HepG2 (cell line): ENCODE data around the gene RASSF8. TPM values are rescaled to one million over a fixed set of nuclear protein-coding genes. Genes with fewer than 3 reads are reported as not detected.

ENCODE experiments used
- ATAC-seq: fragments of 200-7000 bp; cut with Tn5 transposase; 3 replicates; pipeline ENCODE4 v1.9.1; 2020; ENCODE audit warnings: mild to moderate bottlenecking, moderate library complexity
- BruUV-seq: library from RNA; stranded (reverse); fragments of 400-500 nt; replicated peaks from 2 replicates; lab custom pipeline; 2021; lab: Mats Ljungman, UMichigan
- CTCF ChIA-PET: fragments of 300-600 bp; formaldehyde crosslinking; extraction: SDS; loops from one replicate; lab custom pipeline; 2021; ENCODE audit warnings: low total read pairs, inconsistent platforms, low intra/inter-chr PET ratio; lab: Yijun Ruan, JAX
- POLR2A ChIA-PET: fragments of 350-600 bp; sonication (Branson Sonifier 250); formaldehyde crosslinking; loops from one replicate; lab custom pipeline; 2020; ENCODE audit warnings: antibody characterized with exemption, inconsistent platforms; lab: Yijun Ruan, JAX
- DNase-seq: peaks from one replicate; pipeline ENCODE4 v3.0.0-alpha.2; 2015; ENCODE audit warnings: low spot score
- FAIRE-seq: peaks from 3 replicates; lab custom pipeline; 2011; peaks lifted over from hg19 to GRCh38; lab: Jason Lieb, UNC
- H2AFZ ChIP-seq: one replicate; pipeline ENCODE4 v1.6.1; 2011; ENCODE audit warnings: low read length, inconsistent platforms
- H3K27ac ChIP-seq: fragments of 300-600 bp; 3 replicates; pipeline ENCODE4 v1.8.0; 2011; ENCODE audit warnings: mixed run types, mild to moderate bottlenecking, mixed read lengths, low read length, inconsistent platforms; ENCODE audit not compliant: insufficient read depth; ENCODE audit errors: extremely low read length
- H3K27me3 ChIP-seq, 2 experiments: fragments of 200-600 bp in 1 of 2; 2 replicates in 1 of 2; 3 replicates in 1 of 2; pipeline versions ENCODE4 v1.6.0 to v1.8.0; 2011; ENCODE audit warnings: low read length in 2 of 2, mild to moderate bottlenecking in 2 of 2, moderate library complexity in 2 of 2, inconsistent platforms in 1 of 2; ENCODE audit not compliant: insufficient read depth in 2 of 2, control insufficient read depth in 1 of 2
- H3K36me3 ChIP-seq, 2 experiments: fragments of 200-600 bp in 1 of 2; replicated peaks in 1 of 2; 2 replicates in 1 of 2; 3 replicates in 1 of 2; pipeline versions ENCODE4 v1.5.1 to v1.8.0; 2011; ENCODE audit warnings: low read length in 2 of 2, inconsistent platforms in 1 of 2; ENCODE audit not compliant: insufficient read depth in 2 of 2, control insufficient read depth in 1 of 2
- H3K4me1 ChIP-seq: 2 replicates; pipeline ENCODE4 v1.5.1; 2012; ENCODE audit warnings: low read length, inconsistent platforms; ENCODE audit not compliant: insufficient read depth
- H3K4me2 ChIP-seq: 2 replicates; pipeline ENCODE4 v1.6.0; 2011; ENCODE audit warnings: low read depth, low read length, inconsistent platforms
- H3K4me3 ChIP-seq, 3 experiments: fragments of 200-600 bp in 1 of 3; sonication (generic), shearing (Covaris generic) in 1 of 3; replicated peaks in 1 of 3; 2 replicates each; pipeline ENCODE4 v1.5.1; 2011 to 2016; ENCODE audit warnings: low read length in 3 of 3, inconsistent platforms in 2 of 3, low read depth in 2 of 3, mild to moderate bottlenecking in 2 of 3, control low read depth in 1 of 3, mixed read lengths in 1 of 3; ENCODE audit not compliant: insufficient read depth in 1 of 3
- H3K79me2 ChIP-seq: one replicate; pipeline ENCODE4 v1.6.1; 2011; ENCODE audit warnings: low read length, inconsistent platforms; ENCODE audit not compliant: insufficient read depth
- H3K9ac ChIP-seq: 2 replicates; pipeline ENCODE4 v1.6.0; 2011; ENCODE audit warnings: mild to moderate bottlenecking, low read depth, low read length, inconsistent platforms; ENCODE audit not compliant: insufficient read depth
- H3K9me3 ChIP-seq: 2 replicates; pipeline ENCODE4 v1.5.1; 2012; ENCODE audit warnings: mild to moderate bottlenecking, low read length
- H4K20me1 ChIP-seq: 2 replicates; pipeline ENCODE4 v1.6.0; 2011; ENCODE audit warnings: inconsistent platforms, mild to moderate bottlenecking, low read length, moderate library complexity; ENCODE audit not compliant: insufficient read depth
- BORCS8-MEF2B ChIP-seq: sonication (generic); formaldehyde crosslinking; IDR thresholded peaks from 2 replicates; pipeline ENCODE4 v1.8.0; 2022; ENCODE audit warnings: mild to moderate bottlenecking, missing genetic modification reagents
- CHCHD3 ChIP-seq: sonication (generic); formaldehyde crosslinking; IDR thresholded peaks from 2 replicates; pipeline ENCODE4 v1.8.0; 2022; ENCODE audit warnings: mild to moderate bottlenecking, missing genetic modification reagents, moderate library complexity
- FOXM1 ChIP-seq: sonication (generic); formaldehyde crosslinking; IDR thresholded peaks from 2 replicates; pipeline ENCODE4 v1.5.0; 2020; ENCODE audit warnings: missing genetic modification reagents
- FOXP1 ChIP-seq, 2 experiments: fragments of 450-650 bp in 1 of 2; IDR thresholded peaks; 2 replicates each; pipeline ENCODE4 v1.6.1; 2017 to 2018; ENCODE audit warnings: antibody characterized with exemption in 1 of 2
- GABPA ChIP-seq, 2 experiments: IDR thresholded peaks; 2 replicates each; pipeline ENCODE4 v1.6.1; 2011 to 2016; ENCODE audit warnings: low read depth in 2 of 2, low read length in 1 of 2, missing biosample characterization in 1 of 2, missing genetic modification characterization in 1 of 2
- GLMP ChIP-seq: sonication (generic); formaldehyde crosslinking; IDR thresholded peaks from 2 replicates; pipeline ENCODE4 v1.9.0; 2021; ENCODE audit warnings: missing genetic modification reagents, mild to moderate bottlenecking, borderline replicate concordance
- HNRNPK ChIP-seq: fragments of 200-400 bp; formaldehyde crosslinking; IDR thresholded peaks from 2 replicates; pipeline ENCODE4 v1.6.1; 2018; ENCODE audit warnings: low read length, low read depth, moderate library complexity, mild to moderate bottlenecking; ENCODE audit not compliant: poor library complexity, severe bottlenecking
- KMT2B ChIP-seq: IDR thresholded peaks from 2 replicates; pipeline ENCODE4 v1.6.1; 2016; ENCODE audit warnings: missing genetic modification reagents, missing compliant biosample characterization
- MBD4 ChIP-seq: IDR thresholded peaks from 2 replicates; pipeline ENCODE4 v1.6.1; 2012; ENCODE audit warnings: low read length, inconsistent platforms, borderline replicate concordance
- PBX2 ChIP-seq: IDR thresholded peaks from 2 replicates; pipeline ENCODE4 v1.6.1; 2016; ENCODE audit warnings: control low read depth
- REPIN1 ChIP-seq: sonication (generic); formaldehyde crosslinking; IDR thresholded peaks from 2 replicates; pipeline ENCODE4 v1.8.0; 2022; ENCODE audit warnings: missing genetic modification reagents, low read depth, mild to moderate bottlenecking, borderline replicate concordance
- TBX3 ChIP-seq: fragments of 450-650 bp; IDR thresholded peaks from 2 replicates; pipeline ENCODE4 v1.6.1; 2017; ENCODE audit warnings: antibody characterized with exemption, mild to moderate bottlenecking, inconsistent platforms, borderline replicate concordance
- TGIF2 ChIP-seq: IDR thresholded peaks from 2 replicates; pipeline ENCODE4 v1.6.1; 2016; ENCODE audit warnings: control low read depth, missing compliant biosample characterization
- ZNF709 ChIP-seq: sonication (generic); formaldehyde crosslinking; IDR thresholded peaks from 2 replicates; pipeline ENCODE4 v1.5.0; 2020; ENCODE audit warnings: mild to moderate bottlenecking, missing genetic modification reagents
- WGBS: methylation state at CpG from one replicate; pipeline ENCODE4 v1.1.6; 2017; ENCODE audit warnings: low lambda C conversion rate; 5-methylcytosine and 5-hydroxymethylcytosine counted together
- in situ Hi-C: cut with HindIII; loops from 2 replicates; pipeline ENCODE4 v1.10.0; 2017; ENCODE audit warnings: low pct_unique_long_range_greater_than_20kb; ENCODE audit not compliant: extremely low pct_ligation_motif_present
- intact Hi-C: fragments of 100-400 bp; cut with micrococcal nuclease; formaldehyde crosslinking; loops from one replicate; pipeline ENCODE4 v1.10.0; 2022; ENCODE audit not compliant: unreplicated experiment
- polyA plus RNA-seq, 8 experiments: library from polyadenylated mRNA; depleted of rRNA in 3 of 8; stranded (reverse) in 7 of 8; unstranded in 1 of 8; fragments of >200 nt; fragmentation: Illumina TruSeq in 4 of 8; extraction: Trizol in 4 of 8; gene quantifications; 2 replicates each; pipeline versions ENCODE4 v1.2.1 to v1.2.3, GENCODE V29; 2011 to 2016; ENCODE audit warnings: low read depth in 4 of 8, missing spikeins in 1 of 8, mixed read lengths in 1 of 8; ENCODE audit not compliant: insufficient read depth in 1 of 8
- total RNA-seq, 5 experiments: library from RNA; depleted of rRNA; stranded (reverse); fragments of >200 nt; fragmentation: Illumina TruSeq; extraction: Trizol; gene quantifications; 2 replicates each; pipeline ENCODE4 v1.2.3, GENCODE V29; 2016; ENCODE audit warnings: low read depth in 1 of 5
- TF ChIP-seq, protein P1 (sequence below): sonication (generic); formaldehyde crosslinking; IDR thresholded peaks from 2 replicates; pipeline ENCODE4 v1.4.0; 2020; ENCODE audit warnings: low read depth, mild to moderate bottlenecking, missing genetic modification reagents
- TF ChIP-seq, protein P2 (sequence below): sonication (generic); formaldehyde crosslinking; IDR thresholded peaks from 2 replicates; pipeline ENCODE4 v1.8.1; 2023; ENCODE audit warnings: mild to moderate bottlenecking, inconsistent platforms, moderate library complexity, missing genetic modification reagents, borderline replicate concordance

Gene RASSF8
- total and polyA plus RNA-seq, 2 of the 13 experiments (the other 11 are each of a cell fraction or from before 2014, with no cell fraction given), result 0.82 to 9.2 TPM

- TF ChIP-seq TGIF2 (CRISPR knock-in tag) (no peak), FOXP1 (IDR thresholded peaks at IDR 0.05) (no peak), FOXP1 (CRISPR knock-in tag; IDR thresholded peaks at IDR 0.05) (no peak), FOXM1 (no peak), BORCS8-MEF2B (CRISPR knock-in tag) (no peak), HNRNPK (no peak), CHCHD3 (CRISPR knock-in tag) (no peak), GABPA (IDR thresholded peaks at IDR 0.05; ENCODE audit: low read depth, low read length) (no peak), GABPA (CRISPR knock-in tag; IDR thresholded peaks at IDR 0.05; ENCODE audit: low read depth) (no peak), ZNF709 (no peak)
- TF ChIP-seq, protein P1, sequence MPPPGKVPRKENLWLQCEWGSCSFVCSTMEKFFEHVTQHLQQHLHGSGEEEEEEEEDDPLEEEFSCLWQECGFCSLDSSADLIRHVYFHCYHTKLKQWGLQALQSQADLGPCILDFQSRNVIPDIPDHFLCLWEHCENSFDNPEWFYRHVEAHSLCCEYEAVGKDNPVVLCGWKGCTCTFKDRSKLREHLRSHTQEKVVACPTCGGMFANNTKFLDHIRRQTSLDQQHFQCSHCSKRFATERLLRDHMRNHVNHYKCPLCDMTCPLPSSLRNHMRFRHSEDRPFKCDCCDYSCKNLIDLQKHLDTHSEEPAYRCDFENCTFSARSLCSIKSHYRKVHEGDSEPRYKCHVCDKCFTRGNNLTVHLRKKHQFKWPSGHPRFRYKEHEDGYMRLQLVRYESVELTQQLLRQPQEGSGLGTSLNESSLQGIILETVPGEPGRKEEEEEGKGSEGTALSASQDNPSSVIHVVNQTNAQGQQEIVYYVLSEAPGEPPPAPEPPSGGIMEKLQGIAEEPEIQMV (CRISPR knock-in tag), result no peak
- TF ChIP-seq, protein P2, sequence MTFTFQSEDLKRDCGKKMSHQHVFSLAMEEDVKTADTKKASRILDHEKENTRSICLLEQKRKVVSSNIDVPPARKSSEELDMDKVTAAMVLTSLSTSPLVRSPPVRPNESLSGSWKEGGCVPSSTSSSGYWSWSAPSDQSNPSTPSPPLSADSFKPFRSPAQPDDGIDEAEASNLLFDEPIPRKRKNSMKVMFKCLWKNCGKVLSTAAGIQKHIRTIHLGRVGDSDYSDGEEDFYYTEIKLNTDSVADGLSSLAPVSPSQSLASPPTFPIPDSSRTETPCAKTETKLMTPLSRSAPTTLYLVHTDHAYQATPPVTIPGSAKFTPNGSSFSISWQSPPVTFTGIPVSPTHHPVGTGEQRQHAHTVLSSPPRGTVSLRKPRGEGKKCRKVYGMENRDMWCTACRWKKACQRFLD (CRISPR knock-in tag), result no peak
- TF ChIP-seq, all 625 proteins: peak for 0
Observed at GRCh38 chr12:26080911-26081310, 122.4 kb downstream of the RASSF8 start (continued).

DNA sequence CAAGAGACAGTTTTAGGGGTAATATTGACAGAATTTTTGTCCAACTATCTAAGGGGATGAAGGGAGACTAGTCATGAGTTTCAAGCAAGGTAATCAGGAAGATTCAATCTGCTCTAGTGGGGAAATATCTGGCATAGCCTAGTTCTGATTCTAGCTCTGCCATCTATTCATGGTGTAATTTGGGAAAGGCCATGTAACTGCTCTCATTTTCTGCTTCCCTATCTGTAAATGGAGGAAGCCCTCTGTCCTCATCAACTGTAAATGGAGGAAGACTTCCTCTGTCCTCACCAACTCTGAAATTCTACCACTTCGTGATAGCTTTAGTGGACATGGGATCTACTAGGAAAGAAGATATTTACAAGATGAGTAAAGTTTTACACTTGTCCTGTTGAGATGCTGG lies 128.5 kb downstream of the RASSF8 start:
- in situ Hi-C loops (no loop called here), intact Hi-C loops (no loop called here)
- DNase-seq, result no peak
- CTCF ChIA-PET, result no interaction called here
- H3K27me3 ChIP-seq, result no peaks in the 10 kb centered on the region
- no peak for FAIRE-seq
- H3K4me1 ChIP-seq, result no peaks in the 10 kb centered on the region
- no peaks in the 10 kb centered on the region for H3K9me3 ChIP-seq
- H4K20me1 ChIP-seq, result no peaks in the 10 kb centered on the region
- H3K4me2 ChIP-seq, result no peak overlapping the region
- H3K36me3 ChIP-seq, result no peaks in the 10 kb centered on the region
- no peak overlapping the region for H3K4me3 ChIP-seq
- no peaks in the 10 kb centered on the region for H3K79me2 ChIP-seq
- POLR2A ChIA-PET, result no interaction called here
- WGBS, result 4% methylated on average over 1 of the region's 1 CpG
- H2AFZ ChIP-seq, result no peak overlapping the region
- no peak overlapping the region for H3K9ac ChIP-seq
- BruUV-seq, result no TSS peak
- ATAC-seq, result no peak
- H3K27ac ChIP-seq, result no peak overlapping the region
- TF ChIP-seq KMT2B (CRISPR knock-in tag) (no peak), GLMP (CRISPR knock-in tag) (no peak), REPIN1 (no peak), MBD4 (no peak), TBX3 (no peak), PBX2 (CRISPR knock-in tag) (no peak)
